HepG2 (cell line): ENCODE measurements around the gene GSPT1. TPM values are rescaled to one million over a fixed set of nuclear protein-coding genes. Genes with fewer than 3 reads are reported as not detected.

ENCODE experiments used
- DNMT3B ChIP-seq: conservative IDR thresholded peaks from 2 replicates; pipeline ENCODE4 v1.6.1; 2016; ENCODE audit warnings: missing biosample characterization, control low read depth
- EED ChIP-seq: sonication (generic); formaldehyde crosslinking; IDR thresholded peaks from 2 replicates; pipeline ENCODE4 v1.5.0; 2020; ENCODE audit warnings: mild to moderate bottlenecking, missing genetic modification reagents
- ERF ChIP-seq: IDR thresholded peaks from 2 replicates; pipeline ENCODE4 v1.6.1; 2018; ENCODE audit warnings: missing biosample characterization, missing genetic modification reagents
- GZF1 ChIP-seq: sonication (generic); formaldehyde crosslinking; IDR thresholded peaks from 2 replicates; pipeline ENCODE4 v1.5.1; 2020; ENCODE audit warnings: mild to moderate bottlenecking, missing genetic modification reagents
- KMT2B ChIP-seq: IDR thresholded peaks from 2 replicates; pipeline ENCODE4 v1.6.1; 2016; ENCODE audit warnings: missing genetic modification reagents, missing compliant biosample characterization
- MTA3 ChIP-seq: sonication (generic); formaldehyde crosslinking; IDR thresholded peaks from 2 replicates; pipeline ENCODE4 v1.4.0; 2020; ENCODE audit warnings: missing genetic modification reagents
- NBN ChIP-seq: fragments of 450-650 bp; conservative IDR thresholded peaks from 2 replicates; pipeline ENCODE4 v1.6.1; 2017
- NFRKB ChIP-seq: fragments of 450-650 bp; IDR thresholded peaks from 2 replicates; pipeline ENCODE4 v1.6.1; 2017
- SIN3A ChIP-seq: IDR thresholded peaks from 2 replicates; pipeline ENCODE4 v1.6.1; 2011; ENCODE audit warnings: low read depth, mild to moderate bottlenecking, control low read depth, low read length, borderline replicate concordance
- SOX13 ChIP-seq, 3 experiments: fragments of 450-650 bp in 1 of 3; sonication (generic) in 1 of 3; formaldehyde crosslinking in 1 of 3; IDR thresholded peaks in 2 of 3; conservative IDR thresholded peaks in 1 of 3; 2 replicates each; pipeline versions ENCODE4 v1.5.0 to v1.6.1; 2016 to 2020; ENCODE audit warnings: antibody characterized with exemption in 1 of 3, mild to moderate bottlenecking in 1 of 3, missing compliant biosample characterization in 1 of 3, missing genetic modification reagents in 1 of 3, moderate library complexity in 1 of 3
- STAT5B ChIP-seq: sonication (generic); formaldehyde crosslinking; IDR thresholded peaks from 2 replicates; pipeline ENCODE4 v1.4.0; 2020; ENCODE audit warnings: missing genetic modification reagents
- ZNF180 ChIP-seq: sonication (generic); formaldehyde crosslinking; IDR thresholded peaks from 2 replicates; pipeline ENCODE4 v1.4.0; 2020; ENCODE audit warnings: low read depth, missing genetic modification reagents, borderline replicate concordance
- ZNF326 ChIP-seq: sonication (generic); formaldehyde crosslinking; IDR thresholded peaks from 2 replicates; pipeline ENCODE4 v1.4.0; 2020; ENCODE audit warnings: missing genetic modification reagents, borderline replicate concordance
- ZNF441 ChIP-seq: sonication (generic); formaldehyde crosslinking; IDR thresholded peaks from 2 replicates; pipeline ENCODE4 v1.7.0; 2021; ENCODE audit warnings: missing genetic modification reagents, borderline replicate concordance
- ZNF747 ChIP-seq: sonication (generic); formaldehyde crosslinking; IDR thresholded peaks from 2 replicates; pipeline ENCODE4 v1.8.1; 2023; ENCODE audit warnings: missing genetic modification reagents, mild to moderate bottlenecking, borderline replicate concordance
- ZNF790 ChIP-seq: sonication (generic); formaldehyde crosslinking; IDR thresholded peaks from 2 replicates; pipeline ENCODE4 v1.8.0; 2022; ENCODE audit warnings: missing genetic modification reagents, mild to moderate bottlenecking, borderline replicate concordance
- ZSCAN30 ChIP-seq: sonication (generic); formaldehyde crosslinking; IDR thresholded peaks from 2 replicates; pipeline ENCODE4 v1.5.0; 2020; ENCODE audit warnings: mild to moderate bottlenecking, missing genetic modification reagents
- ZZZ3 ChIP-seq: sonication (generic); formaldehyde crosslinking; IDR thresholded peaks from 2 replicates; pipeline ENCODE4 v1.4.0; 2020; ENCODE audit warnings: missing genetic modification reagents, mild to moderate bottlenecking, borderline replicate concordance
- polyA plus RNA-seq, 8 experiments: library from polyadenylated mRNA; depleted of rRNA in 3 of 8; stranded (reverse) in 7 of 8; unstranded in 1 of 8; fragments of >200 nt; fragmentation: Illumina TruSeq in 4 of 8; extraction: Trizol in 4 of 8; gene quantifications; 2 replicates each; pipeline versions ENCODE4 v1.2.1 to v1.2.3, GENCODE V29; 2011 to 2016; ENCODE audit warnings: low read depth in 4 of 8, missing spikeins in 1 of 8, mixed read lengths in 1 of 8; ENCODE audit not compliant: insufficient read depth in 1 of 8
- total RNA-seq, 5 experiments: library from RNA; depleted of rRNA; stranded (reverse); fragments of >200 nt; fragmentation: Illumina TruSeq; extraction: Trizol; gene quantifications; 2 replicates each; pipeline ENCODE4 v1.2.3, GENCODE V29; 2016; ENCODE audit warnings: low read depth in 1 of 5
- TF ChIP-seq, protein P1 (sequence below): sonication (generic); formaldehyde crosslinking; conservative IDR thresholded peaks from 2 replicates; pipeline ENCODE4 v1.8.0; 2022; ENCODE audit warnings: low read depth, missing genetic modification reagents
- TF ChIP-seq, protein P2 (sequence below): sonication (generic); formaldehyde crosslinking; IDR thresholded peaks from 2 replicates; pipeline ENCODE4 v1.4.0; 2020; ENCODE audit warnings: missing genetic modification reagents
- TF ChIP-seq, protein P3 (sequence below): sonication (generic); formaldehyde crosslinking; conservative IDR thresholded peaks from 2 replicates; pipeline ENCODE4 v1.5.0; 2020; ENCODE audit warnings: missing genetic modification reagents
- TF ChIP-seq, protein P4 (sequence below): sonication (generic); formaldehyde crosslinking; IDR thresholded peaks from 2 replicates; pipeline ENCODE4 v1.8.1; 2023; ENCODE audit warnings: missing genetic modification reagents, inconsistent platforms, borderline replicate concordance
- TF ChIP-seq, protein P5 (sequence below): sonication (generic); IDR thresholded peaks from 2 replicates; pipeline ENCODE4 v1.6.1; 2016; ENCODE audit warnings: low read depth, borderline replicate concordance

The GSPT1 gene
- total and polyA plus RNA-seq, 2 of the 13 experiments (the other 11 are each of a cell fraction or from before 2014, with no cell fraction given) = 120 to 316 TPM

DNA sequence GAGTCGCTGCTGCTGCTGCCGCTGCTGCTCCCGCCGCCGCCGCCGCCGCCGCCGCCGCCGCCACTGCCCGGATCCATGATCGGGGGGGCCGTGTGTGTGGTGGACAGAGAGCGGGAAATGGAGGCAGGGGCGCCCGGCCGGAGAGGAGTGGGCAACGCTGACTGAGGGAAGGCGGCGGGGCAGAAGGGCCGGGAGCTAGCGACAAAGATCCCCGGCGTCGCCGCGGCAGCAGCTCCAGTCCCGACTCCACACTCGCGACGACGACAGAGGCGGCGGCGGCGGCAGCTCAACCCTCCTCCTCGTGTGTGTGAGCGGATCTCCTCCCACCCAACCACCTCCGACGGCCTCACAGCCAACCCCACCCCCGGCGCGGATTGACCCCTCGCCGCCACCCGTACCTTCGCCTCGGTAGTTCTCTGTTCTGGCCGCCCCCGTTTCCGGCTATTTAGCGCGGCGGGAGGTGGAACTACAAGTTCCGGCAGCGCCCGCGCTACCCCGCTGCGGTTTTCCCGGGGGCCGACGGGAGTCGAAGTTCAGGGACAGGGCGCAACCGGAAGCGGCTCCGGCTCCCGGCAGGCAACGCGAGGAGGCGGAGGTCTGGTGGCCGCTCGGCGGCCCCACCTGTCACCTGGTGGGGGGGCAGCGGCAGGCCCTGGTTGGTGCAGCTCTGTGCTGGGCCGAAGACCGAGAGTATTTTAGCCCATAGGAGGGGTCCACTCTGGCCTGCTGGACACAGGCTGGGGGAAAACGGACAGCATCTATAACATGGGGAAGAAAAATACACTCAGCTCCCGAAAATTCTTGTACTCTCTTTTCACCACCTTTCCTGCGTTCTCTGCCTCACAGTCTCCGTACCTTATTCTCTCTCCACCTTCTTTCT lies at the start of gene GSPT1 (continued):
- TF ChIP-seq DNMT3B (CRISPR knock-in tag) = peak; percentile 84; the same call in 1 of the 2 replicates
- TF ChIP-seq NFRKB = no peak
- peak; percentile 98 for TF ChIP-seq ERF
- TF ChIP-seq, protein P1, sequence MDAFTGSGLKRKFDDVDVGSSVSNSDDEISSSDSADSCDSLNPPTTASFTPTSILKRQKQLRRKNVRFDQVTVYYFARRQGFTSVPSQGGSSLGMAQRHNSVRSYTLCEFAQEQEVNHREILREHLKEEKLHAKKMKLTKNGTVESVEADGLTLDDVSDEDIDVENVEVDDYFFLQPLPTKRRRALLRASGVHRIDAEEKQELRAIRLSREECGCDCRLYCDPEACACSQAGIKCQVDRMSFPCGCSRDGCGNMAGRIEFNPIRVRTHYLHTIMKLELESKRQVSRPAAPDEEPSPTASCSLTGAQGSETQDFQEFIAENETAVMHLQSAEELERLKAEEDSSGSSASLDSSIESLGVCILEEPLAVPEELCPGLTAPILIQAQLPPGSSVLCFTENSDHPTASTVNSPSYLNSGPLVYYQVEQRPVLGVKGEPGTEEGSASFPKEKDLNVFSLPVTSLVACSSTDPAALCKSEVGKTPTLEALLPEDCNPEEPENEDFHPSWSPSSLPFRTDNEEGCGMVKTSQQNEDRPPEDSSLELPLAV (CRISPR knock-in tag) = 0 out of 2 replicates have a peak, but pooled peaks have one; percentile 3
- no peak for TF ChIP-seq NBN
- no peak for TF ChIP-seq ZNF326 (CRISPR knock-in tag)
- TF ChIP-seq SOX13 (IDR thresholded peaks at IDR 0.05) = peak; percentile 54; the same call in 1 of the 2 replicates
- peak; percentile 70 to 91 for TF ChIP-seq SOX13 (CRISPR knock-in tag; conservative IDR thresholded peaks at IDR 0.05 in 1 of 2, IDR thresholded peaks at IDR 0.05 in 1 of 2)
- TF ChIP-seq, protein P2, sequence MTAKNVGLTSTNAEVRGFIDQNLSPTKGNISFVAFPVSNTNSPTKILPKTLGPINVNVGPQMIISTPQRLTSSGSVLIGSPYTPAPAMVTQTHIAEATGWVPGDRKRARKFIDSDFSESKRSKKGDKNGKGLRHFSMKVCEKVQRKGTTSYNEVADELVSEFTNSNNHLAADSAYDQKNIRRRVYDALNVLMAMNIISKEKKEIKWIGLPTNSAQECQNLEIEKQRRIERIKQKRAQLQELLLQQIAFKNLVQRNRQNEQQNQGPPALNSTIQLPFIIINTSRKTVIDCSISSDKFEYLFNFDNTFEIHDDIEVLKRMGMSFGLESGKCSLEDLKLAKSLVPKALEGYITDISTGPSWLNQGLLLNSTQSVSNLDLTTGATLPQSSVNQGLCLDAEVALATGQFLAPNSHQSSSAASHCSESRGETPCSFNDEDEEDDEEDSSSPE (CRISPR knock-in tag) = peak; percentile 89
- no peak for TF ChIP-seq GZF1 (CRISPR knock-in tag)
- peak; percentile 94 for TF ChIP-seq ZNF747 (CRISPR knock-in tag)
- peak; percentile 95 for TF ChIP-seq KMT2B (CRISPR knock-in tag)
- TF ChIP-seq, protein P3, sequence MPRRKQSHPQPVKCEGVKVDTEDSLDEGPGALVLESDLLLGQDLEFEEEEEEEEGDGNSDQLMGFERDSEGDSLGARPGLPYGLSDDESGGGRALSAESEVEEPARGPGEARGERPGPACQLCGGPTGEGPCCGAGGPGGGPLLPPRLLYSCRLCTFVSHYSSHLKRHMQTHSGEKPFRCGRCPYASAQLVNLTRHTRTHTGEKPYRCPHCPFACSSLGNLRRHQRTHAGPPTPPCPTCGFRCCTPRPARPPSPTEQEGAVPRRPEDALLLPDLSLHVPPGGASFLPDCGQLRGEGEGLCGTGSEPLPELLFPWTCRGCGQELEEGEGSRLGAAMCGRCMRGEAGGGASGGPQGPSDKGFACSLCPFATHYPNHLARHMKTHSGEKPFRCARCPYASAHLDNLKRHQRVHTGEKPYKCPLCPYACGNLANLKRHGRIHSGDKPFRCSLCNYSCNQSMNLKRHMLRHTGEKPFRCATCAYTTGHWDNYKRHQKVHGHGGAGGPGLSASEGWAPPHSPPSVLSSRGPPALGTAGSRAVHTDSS (CRISPR knock-in tag) = 0 out of 2 replicates have a peak, but pooled peaks have one; percentile 95
- peak; percentile 97 for TF ChIP-seq EED
- TF ChIP-seq ZZZ3 (CRISPR knock-in tag) = peak; percentile 95
- TF ChIP-seq ZNF180 (CRISPR knock-in tag) = no peak; the same call in 1 of the 2 replicates
- TF ChIP-seq STAT5B = no peak
- TF ChIP-seq SIN3A = peak; percentile 84
- TF ChIP-seq, protein P4, sequence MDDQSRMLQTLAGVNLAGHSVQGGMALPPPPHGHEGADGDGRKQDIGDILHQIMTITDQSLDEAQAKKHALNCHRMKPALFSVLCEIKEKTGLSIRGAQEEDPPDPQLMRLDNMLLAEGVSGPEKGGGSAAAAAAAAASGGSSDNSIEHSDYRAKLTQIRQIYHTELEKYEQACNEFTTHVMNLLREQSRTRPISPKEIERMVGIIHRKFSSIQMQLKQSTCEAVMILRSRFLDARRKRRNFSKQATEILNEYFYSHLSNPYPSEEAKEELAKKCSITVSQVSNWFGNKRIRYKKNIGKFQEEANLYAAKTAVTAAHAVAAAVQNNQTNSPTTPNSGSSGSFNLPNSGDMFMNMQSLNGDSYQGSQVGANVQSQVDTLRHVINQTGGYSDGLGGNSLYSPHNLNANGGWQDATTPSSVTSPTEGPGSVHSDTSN (CRISPR knock-in tag) = peak; percentile 37; the same call in 1 of the 2 replicates
- peak; percentile 98 for TF ChIP-seq ZSCAN30 (CRISPR knock-in tag)
- TF ChIP-seq MTA3 = no peak
- 0 out of 2 replicates have a peak, but pooled peaks have one; percentile 76 for TF ChIP-seq ZNF790 (CRISPR knock-in tag)
- TF ChIP-seq, protein P5, sequence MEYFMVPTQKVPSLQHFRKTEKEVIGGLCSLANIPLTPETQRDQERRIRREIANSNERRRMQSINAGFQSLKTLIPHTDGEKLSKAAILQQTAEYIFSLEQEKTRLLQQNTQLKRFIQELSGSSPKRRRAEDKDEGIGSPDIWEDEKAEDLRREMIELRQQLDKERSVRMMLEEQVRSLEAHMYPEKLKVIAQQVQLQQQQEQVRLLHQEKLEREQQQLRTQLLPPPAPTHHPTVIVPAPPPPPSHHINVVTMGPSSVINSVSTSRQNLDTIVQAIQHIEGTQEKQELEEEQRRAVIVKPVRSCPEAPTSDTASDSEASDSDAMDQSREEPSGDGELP = peak; percentile 93
- TF ChIP-seq ZNF441 (CRISPR knock-in tag) = peak; percentile 58; the same call in 1 of the 2 replicates
